Neural cell (in vitro differentiated cells): ENCODE results near the gene TTC17. TPM values are rescaled to one million over a fixed set of nuclear protein-coding genes. Genes with fewer than 3 reads are reported as not detected.

Source experiments
- H2AFZ ChIP-seq: fragments of 200-600, 300-800 bp; sonication (generic), shearing (Covaris generic); 2 replicates; pipeline ENCODE4 v1.6.0; 2014; ENCODE audit warnings: low read depth, mild to moderate bottlenecking, antibody characterized with exemption, low read length, moderate library complexity
- H3F3A ChIP-seq: fragments of 200-600 bp; shearing (Covaris generic); 2 replicates; pipeline ENCODE4 v1.6.1; 2016; ENCODE audit warnings: mild to moderate bottlenecking, moderate library complexity, mixed read lengths, antibody characterized with exemption, low read length; ENCODE audit not compliant: insufficient read depth, poor library complexity, severe bottlenecking
- H3K27ac ChIP-seq: fragments of 200-600, 300-800 bp; sonication (generic), shearing (Covaris generic); 2 replicates; pipeline ENCODE4 v1.5.1; 2014; ENCODE audit warnings: mild to moderate bottlenecking, low read length, moderate library complexity
- H3K27me3 ChIP-seq: fragments of 300-800, 200-600 bp; sonication (generic), shearing (Covaris generic); 2 replicates; pipeline ENCODE4 v1.6.0; 2014; ENCODE audit warnings: mild to moderate bottlenecking, low read depth, low read length, moderate library complexity; ENCODE audit not compliant: insufficient read depth
- H3K36me3 ChIP-seq: fragments of 300-800, 200-600 bp; sonication (generic), shearing (Covaris generic); 2 replicates; pipeline ENCODE4 v1.5.1; 2014; ENCODE audit warnings: mild to moderate bottlenecking, antibody characterized with exemption, low read length, moderate library complexity; ENCODE audit not compliant: insufficient read depth
- H3K4me2 ChIP-seq: fragments of 300-800, 200-600 bp; sonication (generic), shearing (Covaris generic); 2 replicates; pipeline ENCODE4 v1.6.0; 2014; ENCODE audit warnings: mild to moderate bottlenecking, low read length
- H3K4me3 ChIP-seq: fragments of 300-800, 200-600 bp; sonication (generic), shearing (Covaris generic); 2 replicates; pipeline ENCODE4 v1.5.1; 2014; ENCODE audit warnings: mild to moderate bottlenecking, low read length, moderate library complexity
- H3K79me2 ChIP-seq: fragments of 200-600 bp; shearing (Covaris generic); replicated peaks from 2 replicates; pipeline ENCODE4 v1.6.0; 2014; ENCODE audit warnings: mild to moderate bottlenecking, low read length, moderate library complexity; ENCODE audit not compliant: insufficient read depth
- H3K9ac ChIP-seq: fragments of 300-800, 200-600 bp; sonication (generic), shearing (Covaris generic); 2 replicates; pipeline ENCODE4 v1.6.1; 2016; ENCODE audit warnings: mild to moderate bottlenecking, low read length, mixed read lengths
- H3K9me2 ChIP-seq: fragments of 200-600 bp; shearing (Covaris generic); 2 replicates; pipeline ENCODE4 v1.6.1; 2016; ENCODE audit warnings: mild to moderate bottlenecking, low read length, mixed read lengths; ENCODE audit not compliant: insufficient read depth
- H3K9me3 ChIP-seq: fragments of 200-600, 300-800 bp; sonication (generic), shearing (Covaris generic); 2 replicates; pipeline ENCODE4 v1.6.1; 2016; ENCODE audit warnings: mild to moderate bottlenecking, mixed run types, low read length, moderate library complexity, mixed read lengths
- H4K20me1 ChIP-seq: fragments of 200-600 bp; shearing (Covaris generic); 2 replicates; pipeline ENCODE4 v1.6.1; 2016; ENCODE audit warnings: mild to moderate bottlenecking, mixed run types; ENCODE audit not compliant: insufficient read depth
- EP300 ChIP-seq: fragments of 450-650 bp; conservative IDR thresholded peaks from 2 replicates; pipeline ENCODE4 v1.6.1; 2014; ENCODE audit warnings: antibody characterized with exemption, mild to moderate bottlenecking, moderate library complexity; ENCODE audit not compliant: poor library complexity, severe bottlenecking
- EZH2 ChIP-seq: fragments of 200-600, 300-800 bp; shearing (Covaris generic), sonication (generic); IDR thresholded peaks from 2 replicates; pipeline ENCODE4 v1.6.1; 2014; ENCODE audit warnings: antibody characterized with exemption, low read length, borderline replicate concordance, mild to moderate bottlenecking; ENCODE audit not compliant: insufficient read depth, poor library complexity, severe bottlenecking
- MXI1 ChIP-seq: fragments of 450-650 bp; conservative IDR thresholded peaks from 2 replicates; pipeline ENCODE4 v1.6.1; 2014; ENCODE audit warnings: antibody characterized with exemption, mild to moderate bottlenecking; ENCODE audit not compliant: poor library complexity, severe bottlenecking
- RAD21 ChIP-seq: fragments of 450-650 bp; conservative IDR thresholded peaks from 2 replicates; pipeline ENCODE4 v1.6.1; 2014; ENCODE audit warnings: antibody characterized with exemption, mild to moderate bottlenecking, moderate library complexity
- SMC3 ChIP-seq: fragments of 450-650 bp; conservative IDR thresholded peaks from 2 replicates; pipeline ENCODE4 v1.6.1; 2014; ENCODE audit warnings: antibody characterized with exemption, mild to moderate bottlenecking, moderate library complexity; ENCODE audit not compliant: poor library complexity
- TAF1 ChIP-seq: IDR thresholded peaks from 2 replicates; pipeline ENCODE4 v1.6.1; 2012; ENCODE audit warnings: low read depth
- polyA plus RNA-seq: library from polyadenylated mRNA; depleted of rRNA; stranded (reverse); fragments of >200 nt; gene quantifications from 2 replicates; pipeline ENCODE4 v1.2.3, GENCODE V29; 2014
- TF ChIP-seq, protein P1 (sequence below): IDR thresholded peaks from 2 replicates; pipeline ENCODE4 v1.6.1; 2012; ENCODE audit warnings: borderline replicate concordance

TTC17 gene
- polyA plus RNA-seq, 1 donor from 2014 or later = 122 TPM

DNA sequence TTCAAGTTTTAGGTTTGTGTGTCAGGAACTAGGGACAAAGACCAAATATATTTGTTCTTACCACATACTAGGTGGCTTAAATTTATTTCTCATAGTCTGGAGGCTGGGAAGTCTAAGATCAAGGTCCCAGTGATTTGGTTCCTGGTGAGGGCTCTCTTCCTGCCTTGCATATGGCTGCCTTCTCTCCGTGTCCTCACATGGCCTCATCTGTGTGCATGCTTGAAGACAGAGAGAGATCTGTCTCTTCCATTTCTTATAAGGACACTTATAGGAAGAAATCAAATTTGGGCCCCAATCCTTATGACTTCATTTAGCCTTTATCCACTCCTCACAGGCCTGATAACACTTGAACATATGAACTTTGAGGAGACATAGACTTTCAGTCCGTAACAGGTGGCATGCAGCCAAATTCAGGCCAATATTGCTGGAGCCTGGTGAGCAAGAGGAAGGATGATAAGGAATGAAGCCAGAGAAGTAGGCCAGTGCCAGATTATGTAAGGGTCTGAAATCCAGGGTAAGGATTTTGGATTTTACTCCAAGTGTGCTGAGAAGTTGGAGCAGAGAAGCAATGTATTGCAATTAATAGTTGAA, 35.1 kb downstream of the TTC17 start:
- H3K4me2 ChIP-seq = no peak overlapping the region
- TF ChIP-seq MXI1 (no peak), RAD21 (no peak), SMC3 (no peak), EZH2 (no peak), EP300 (no peak)
- TF ChIP-seq, protein P1, sequence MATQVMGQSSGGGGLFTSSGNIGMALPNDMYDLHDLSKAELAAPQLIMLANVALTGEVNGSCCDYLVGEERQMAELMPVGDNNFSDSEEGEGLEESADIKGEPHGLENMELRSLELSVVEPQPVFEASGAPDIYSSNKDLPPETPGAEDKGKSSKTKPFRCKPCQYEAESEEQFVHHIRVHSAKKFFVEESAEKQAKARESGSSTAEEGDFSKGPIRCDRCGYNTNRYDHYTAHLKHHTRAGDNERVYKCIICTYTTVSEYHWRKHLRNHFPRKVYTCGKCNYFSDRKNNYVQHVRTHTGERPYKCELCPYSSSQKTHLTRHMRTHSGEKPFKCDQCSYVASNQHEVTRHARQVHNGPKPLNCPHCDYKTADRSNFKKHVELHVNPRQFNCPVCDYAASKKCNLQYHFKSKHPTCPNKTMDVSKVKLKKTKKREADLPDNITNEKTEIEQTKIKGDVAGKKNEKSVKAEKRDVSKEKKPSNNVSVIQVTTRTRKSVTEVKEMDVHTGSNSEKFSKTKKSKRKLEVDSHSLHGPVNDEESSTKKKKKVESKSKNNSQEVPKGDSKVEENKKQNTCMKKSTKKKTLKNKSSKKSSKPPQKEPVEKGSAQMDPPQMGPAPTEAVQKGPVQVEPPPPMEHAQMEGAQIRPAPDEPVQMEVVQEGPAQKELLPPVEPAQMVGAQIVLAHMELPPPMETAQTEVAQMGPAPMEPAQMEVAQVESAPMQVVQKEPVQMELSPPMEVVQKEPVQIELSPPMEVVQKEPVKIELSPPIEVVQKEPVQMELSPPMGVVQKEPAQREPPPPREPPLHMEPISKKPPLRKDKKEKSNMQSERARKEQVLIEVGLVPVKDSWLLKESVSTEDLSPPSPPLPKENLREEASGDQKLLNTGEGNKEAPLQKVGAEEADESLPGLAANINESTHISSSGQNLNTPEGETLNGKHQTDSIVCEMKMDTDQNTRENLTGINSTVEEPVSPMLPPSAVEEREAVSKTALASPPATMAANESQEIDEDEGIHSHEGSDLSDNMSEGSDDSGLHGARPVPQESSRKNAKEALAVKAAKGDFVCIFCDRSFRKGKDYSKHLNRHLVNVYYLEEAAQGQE = no peak
- no peaks in the 10 kb centered on the region for H4K20me1 ChIP-seq
- H3F3A ChIP-seq = no peaks in the 10 kb centered on the region
- no peaks in the 10 kb centered on the region for H3K9me2 ChIP-seq
- H3K9me3 ChIP-seq = no peaks in the 10 kb centered on the region
- H3K9ac ChIP-seq = no peak overlapping the region
- H2AFZ ChIP-seq = no peak overlapping the region
- no peak overlapping the region for H3K4me3 ChIP-seq
- peaks cover 14% of the 10 kb centered on the region for H3K36me3 ChIP-seq
- H3K79me2 ChIP-seq = no peaks in the 10 kb centered on the region
- H3K27ac ChIP-seq = no peak overlapping the region
- no peaks in the 10 kb centered on the region for H3K27me3 ChIP-seq

DNA sequence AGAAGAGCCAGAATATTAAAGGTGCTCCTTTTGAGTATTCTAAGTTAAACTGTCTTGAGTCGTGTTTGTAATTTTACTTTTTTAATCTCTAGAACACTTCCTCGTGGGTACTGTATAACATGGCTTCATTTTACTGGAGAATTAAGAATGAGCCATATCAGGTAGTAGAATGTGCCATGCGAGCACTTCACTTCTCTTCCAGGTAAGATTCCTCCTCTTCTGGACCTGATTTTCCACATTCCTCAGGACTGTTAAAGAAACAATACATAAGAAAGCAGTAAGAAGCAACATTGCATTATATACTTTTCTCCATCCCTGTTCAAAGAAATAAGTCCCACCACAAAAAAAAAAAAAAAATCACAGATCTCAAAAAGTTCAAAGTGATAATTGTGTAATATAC, 37.9 kb downstream of the TTC17 start:
- H3K4me3 ChIP-seq = no peak overlapping the region
- H3K27ac ChIP-seq = no peak overlapping the region
- H4K20me1 ChIP-seq = no peaks in the 10 kb centered on the region
- no peaks in the 10 kb centered on the region for H3F3A ChIP-seq
- H3K36me3 ChIP-seq = peaks cover 16% of the 10 kb centered on the region
- TF ChIP-seq MXI1 (no peak), TAF1 (no peak)
- no peaks in the 10 kb centered on the region for H3K9me3 ChIP-seq
- H3K9me2 ChIP-seq = no peaks in the 10 kb centered on the region
- H3K4me2 ChIP-seq = no peak overlapping the region
- no peak overlapping the region for H2AFZ ChIP-seq
- no peaks in the 10 kb centered on the region for H3K27me3 ChIP-seq
- H3K9ac ChIP-seq = no peak overlapping the region
- H3K79me2 ChIP-seq = no peaks in the 10 kb centered on the region

DNA sequence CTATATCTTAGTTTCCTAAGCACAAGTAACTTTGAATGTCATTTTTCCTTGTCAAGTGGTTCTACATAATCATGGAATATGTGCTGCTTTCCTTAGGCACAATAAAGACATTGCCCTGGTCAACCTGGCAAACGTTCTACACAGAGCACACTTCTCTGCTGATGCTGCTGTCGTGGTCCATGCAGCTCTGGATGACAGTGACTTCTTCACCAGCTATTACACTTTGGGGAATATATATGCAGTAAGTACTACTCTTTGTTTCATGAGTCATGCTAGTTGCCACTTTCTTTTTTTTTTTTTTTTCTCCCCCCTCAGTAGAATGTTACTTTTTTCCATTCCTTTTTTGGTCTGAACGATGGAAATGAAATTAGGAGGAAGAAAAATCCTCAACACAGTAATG, 38.5 kb downstream of the TTC17 start:
- H3K9me3 ChIP-seq = no peaks in the 10 kb centered on the region
- no peak overlapping the region for H3K9ac ChIP-seq
- no peak overlapping the region for H2AFZ ChIP-seq
- H3F3A ChIP-seq = no peaks in the 10 kb centered on the region
- no peaks in the 10 kb centered on the region for H3K79me2 ChIP-seq
- H4K20me1 ChIP-seq = no peaks in the 10 kb centered on the region
- H3K4me2 ChIP-seq = no peak overlapping the region
- no peak overlapping the region for H3K4me3 ChIP-seq
- no peak for TF ChIP-seq RAD21
- TF ChIP-seq SMC3 = no peak
- H3K27ac ChIP-seq = no peak overlapping the region
- H3K27me3 ChIP-seq = no peaks in the 10 kb centered on the region
- H3K9me2 ChIP-seq = no peaks in the 10 kb centered on the region
- peaks cover 16% of the 10 kb centered on the region for H3K36me3 ChIP-seq
